Measurements from ENCODE around the gene TSC22D3.

The TSC22D3 gene

DNA sequence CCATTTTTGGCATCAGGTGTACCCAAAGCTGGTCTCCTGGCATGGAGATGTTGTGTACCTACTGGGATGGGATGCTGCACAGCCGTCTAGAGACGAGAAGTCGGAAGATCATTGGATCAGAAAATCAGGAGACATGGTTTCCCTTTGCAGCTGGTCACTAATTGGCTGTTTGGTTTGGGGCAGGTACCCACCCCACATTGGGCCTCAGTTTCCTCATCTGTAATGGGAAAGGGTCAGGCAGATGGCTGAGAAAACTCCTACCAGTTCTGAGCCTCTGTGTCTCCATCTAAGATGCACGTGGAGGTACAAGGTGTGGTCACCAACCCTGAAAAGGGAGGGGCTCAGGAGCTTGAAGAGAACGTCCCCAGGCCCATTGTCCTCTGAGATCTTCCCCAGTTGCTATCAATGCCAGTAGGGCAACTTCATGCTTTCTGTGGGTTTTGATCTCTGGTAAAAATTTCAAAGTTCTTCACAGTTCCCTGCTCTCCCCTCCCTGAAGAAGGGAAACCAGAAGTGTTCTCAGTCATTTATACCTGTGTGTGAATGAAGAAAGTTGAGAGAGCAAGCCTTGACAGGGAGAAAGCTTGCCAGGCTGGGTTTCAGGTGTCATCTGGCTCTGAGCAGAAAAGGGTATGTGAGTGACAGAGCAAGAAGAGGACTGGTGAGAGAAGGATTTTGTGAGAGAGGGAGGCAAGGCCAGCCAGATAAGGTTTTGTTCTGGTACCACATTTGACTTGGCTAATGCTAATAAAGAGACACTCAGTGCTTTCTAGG is 15.1 kb downstream of the TSC22D3 start:
- H3K4me3 ChIP-seq (ENCODE audit: low read depth, low read length) = no peak overlapping the region
- no peak for DNase-seq (ENCODE audit: low read depth)
- TF ChIP-seq, protein P1, sequence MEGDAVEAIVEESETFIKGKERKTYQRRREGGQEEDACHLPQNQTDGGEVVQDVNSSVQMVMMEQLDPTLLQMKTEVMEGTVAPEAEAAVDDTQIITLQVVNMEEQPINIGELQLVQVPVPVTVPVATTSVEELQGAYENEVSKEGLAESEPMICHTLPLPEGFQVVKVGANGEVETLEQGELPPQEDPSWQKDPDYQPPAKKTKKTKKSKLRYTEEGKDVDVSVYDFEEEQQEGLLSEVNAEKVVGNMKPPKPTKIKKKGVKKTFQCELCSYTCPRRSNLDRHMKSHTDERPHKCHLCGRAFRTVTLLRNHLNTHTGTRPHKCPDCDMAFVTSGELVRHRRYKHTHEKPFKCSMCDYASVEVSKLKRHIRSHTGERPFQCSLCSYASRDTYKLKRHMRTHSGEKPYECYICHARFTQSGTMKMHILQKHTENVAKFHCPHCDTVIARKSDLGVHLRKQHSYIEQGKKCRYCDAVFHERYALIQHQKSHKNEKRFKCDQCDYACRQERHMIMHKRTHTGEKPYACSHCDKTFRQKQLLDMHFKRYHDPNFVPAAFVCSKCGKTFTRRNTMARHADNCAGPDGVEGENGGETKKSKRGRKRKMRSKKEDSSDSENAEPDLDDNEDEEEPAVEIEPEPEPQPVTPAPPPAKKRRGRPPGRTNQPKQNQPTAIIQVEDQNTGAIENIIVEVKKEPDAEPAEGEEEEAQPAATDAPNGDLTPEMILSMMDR (conservative IDR thresholded peaks at IDR 0.05; ENCODE audit: low read depth, low read length) = no peak

DNA sequence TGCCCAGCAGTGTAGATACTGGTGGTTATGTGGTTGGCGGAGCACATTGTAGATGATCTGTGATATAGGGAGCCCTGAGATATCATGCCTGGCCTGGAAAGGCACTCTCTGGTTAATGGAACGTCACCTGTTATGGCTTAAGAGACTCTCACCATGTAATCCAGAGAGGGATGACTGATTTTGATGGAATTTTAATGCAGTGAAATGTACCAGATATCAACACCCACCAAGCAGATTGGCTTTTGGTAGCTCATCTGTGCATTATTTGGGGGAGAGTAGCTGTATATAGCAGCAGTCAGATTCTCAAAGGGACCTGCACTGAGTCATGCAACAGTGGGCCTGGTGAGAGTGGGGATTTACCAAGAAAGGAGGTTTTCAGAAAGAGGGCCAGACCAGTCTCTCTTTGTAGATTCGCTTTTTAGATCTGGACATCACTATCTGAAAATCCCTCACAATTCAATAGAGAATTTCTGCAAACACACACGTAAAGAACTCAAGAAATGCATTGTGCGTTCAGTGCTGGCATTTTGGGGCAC is 17.3 kb downstream of the TSC22D3 start:
- no peak overlapping the region for H3K4me3 ChIP-seq (ENCODE audit: low read depth, low read length)
- TF ChIP-seq, protein P1 (conservative IDR thresholded peaks at IDR 0.05; ENCODE audit: low read depth, low read length) = no peak
- no peak for DNase-seq (ENCODE audit: low read depth)

DNA sequence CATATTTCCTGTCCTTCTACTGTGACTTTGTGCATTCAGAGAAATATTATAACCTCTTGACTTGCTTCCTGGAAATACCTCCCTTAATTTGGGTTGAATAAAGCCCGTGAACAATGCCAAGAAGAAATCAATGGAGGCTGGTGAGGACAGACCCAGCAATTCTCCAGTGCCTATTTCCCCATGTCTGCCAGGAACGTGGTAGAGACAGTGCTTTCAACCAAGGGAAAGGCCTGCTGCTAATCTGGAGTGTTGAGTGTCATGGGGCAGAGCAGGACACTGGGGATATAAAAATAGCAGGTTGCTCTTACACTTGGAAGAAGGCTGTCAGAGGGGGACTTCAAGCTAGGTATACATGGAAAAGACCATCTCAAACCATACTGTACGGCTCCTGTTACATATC is 19.9 kb downstream of the TSC22D3 start:
- no peak overlapping the region for H3K4me3 ChIP-seq (ENCODE audit: low read depth, low read length)
- no peak for DNase-seq (ENCODE audit: low read depth)
- TF ChIP-seq, protein P1 (conservative IDR thresholded peaks at IDR 0.05; ENCODE audit: low read depth, low read length) = no peak

GRCh38 chrX:107753187-107753586 is 22.4 kb downstream of the TSC22D3 start:
- no peak overlapping the region for H3K4me3 ChIP-seq (ENCODE audit: low read depth, low read length)
- DNase-seq (ENCODE audit: low read depth) = no peak
- TF ChIP-seq, protein P1 (conservative IDR thresholded peaks at IDR 0.05; ENCODE audit: low read depth, low read length) = no peak

- no peak overlapping the region for H3K4me3 ChIP-seq (ENCODE audit: low read depth, low read length)
- DNase-seq (ENCODE audit: low read depth) = no peak
- TF ChIP-seq, protein P1 (conservative IDR thresholded peaks at IDR 0.05; ENCODE audit: low read depth, low read length) = no peak
Measured at GRCh38 chrX:107752714-107753113, 22.9 kb downstream of the TSC22D3 start.

- TF ChIP-seq, protein P1 (conservative IDR thresholded peaks at IDR 0.05; ENCODE audit: low read depth, low read length) = no peak
- no peak for DNase-seq (ENCODE audit: low read depth)
- no peak overlapping the region for H3K4me3 ChIP-seq (ENCODE audit: low read depth, low read length)
Measured at GRCh38 chrX:107752043-107752442, 23.5 kb downstream of the TSC22D3 start.

All from choroid plexus epithelial cell (primary cell).